Endodermal cell (in vitro differentiated cells): ENCODE results near the gene WASHC4. TPM values are rescaled to one million over a fixed set of nuclear protein-coding genes. Genes with fewer than 3 reads are reported as not detected.

ENCODE experiments used
- DNase-seq: peaks from one replicate; pipeline ENCODE4 v3.0.0-alpha.2; 2017
- H3K27ac ChIP-seq: 2 replicates; pipeline ENCODE4 v1.5.1; 2013; ENCODE audit warnings: mild to moderate bottlenecking, low read depth, low read length, moderate library complexity
- H3K27me3 ChIP-seq: 2 replicates; pipeline ENCODE4 v1.6.1; 2013; ENCODE audit warnings: mild to moderate bottlenecking, low read length, moderate library complexity; ENCODE audit not compliant: insufficient read depth, control insufficient read depth, poor library complexity, severe bottlenecking
- H3K36me3 ChIP-seq: 2 replicates; pipeline ENCODE4 v1.7.0; 2013; ENCODE audit warnings: mild to moderate bottlenecking, low read length, moderate library complexity; ENCODE audit not compliant: control insufficient read depth, insufficient read depth
- H3K4me1 ChIP-seq: one replicate; pipeline ENCODE4 v1.7.0; 2013; ENCODE audit warnings: low read length; ENCODE audit not compliant: control insufficient read depth, insufficient read depth
- H3K4me3 ChIP-seq: 2 replicates; pipeline ENCODE4 v1.5.1; 2013; ENCODE audit warnings: mild to moderate bottlenecking, low read length, moderate library complexity
- H3K9ac ChIP-seq: 2 replicates; pipeline ENCODE4 v1.6.1; 2013; ENCODE audit warnings: mild to moderate bottlenecking, low read length, moderate library complexity; ENCODE audit not compliant: poor library complexity, severe bottlenecking; ENCODE audit errors: extremely low read depth
- H3K9me3 ChIP-seq: 2 replicates; pipeline ENCODE4 v1.6.1; 2013; ENCODE audit warnings: mild to moderate bottlenecking, low read length, moderate library complexity; ENCODE audit not compliant: control insufficient read depth
- H3K27ac Mint-ChIP-seq: 2 replicates; pipeline ENCODE4 v1.8.0; 2020; ENCODE audit warnings: mixed read lengths
- H3K27me3 Mint-ChIP-seq: 2 replicates; pipeline ENCODE4 v1.8.0; 2021; ENCODE audit warnings: mild to moderate bottlenecking, mixed read lengths; ENCODE audit not compliant: insufficient read depth
- H3K36me3 Mint-ChIP-seq: 2 replicates; pipeline ENCODE4 v1.8.0; 2020; ENCODE audit warnings: low read depth, mixed read lengths
- H3K4me1 Mint-ChIP-seq: 2 replicates; pipeline ENCODE4 v1.8.0; 2020; ENCODE audit warnings: mixed read lengths
- H3K4me3 Mint-ChIP-seq: 2 replicates; pipeline ENCODE4 v1.8.0; 2020; ENCODE audit warnings: mild to moderate bottlenecking, moderate library complexity, mixed read lengths
- H3K9me3 Mint-ChIP-seq: 2 replicates; pipeline ENCODE4 v1.8.0; 2020; ENCODE audit warnings: mild to moderate bottlenecking, mixed read lengths
- WGBS, 2 experiments: methylation state at CpG; one replicate each; pipeline versions ENCODE4 v1.1.5 to v1.1.7; 2013; ENCODE audit warnings: missing lambda C conversion rate in 2 of 2, mixed read lengths in 1 of 2; ENCODE audit not compliant: insufficient coverage in 1 of 2, insufficient read length in 1 of 2; 5-methylcytosine and 5-hydroxymethylcytosine counted together
- total RNA-seq, 2 donors: library from RNA; stranded (reverse); fragmentation: NEBNext Ultra II Directional in 1 of 2; extraction: Animal tissue kit (Norgen Biotek cat#: 25700) in 1 of 2; gene quantifications; 2 replicates in 1 of 2; 3 replicates in 1 of 2; pipeline ENCODE4 v1.2.1, GENCODE V29; 2021
- TF ChIP-seq, protein P1 (sequence below): fragments of 200-600 bp; sonication (generic); conservative IDR thresholded peaks from 2 replicates; pipeline ENCODE4 v1.5.0; 2021; ENCODE audit warnings: antibody characterized with exemption, mild to moderate bottlenecking

The WASHC4 gene
- total RNA-seq, 2 donors from 2014 or later, result 39.7 to 40.6 TPM

DNA sequence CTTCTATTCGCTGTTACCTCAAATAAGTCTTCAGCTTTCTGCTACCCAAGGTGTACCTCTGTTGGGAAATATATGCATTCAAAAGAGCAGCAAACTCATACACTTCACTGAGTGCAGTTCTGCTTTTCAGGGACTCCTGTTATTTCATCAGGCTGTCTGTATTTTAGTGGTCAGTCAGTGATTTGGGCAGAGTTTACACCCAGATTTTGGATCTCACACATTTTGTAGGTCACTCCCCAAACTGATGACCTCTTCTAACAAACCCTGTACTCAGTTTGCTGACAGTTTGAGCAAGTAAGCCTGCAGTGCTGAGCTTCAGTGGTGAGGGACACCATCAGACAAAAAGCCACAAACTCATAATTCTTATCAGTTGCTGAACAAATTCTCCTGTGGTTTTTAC lies 8.2 kb upstream of the WASHC4 start:
- Histone ChIP-seq H3K36me3 (no peaks in the 10 kb centered on the region), H3K27me3 (peaks cover 57% of the 10 kb centered on the region), H3K9ac (no peak overlapping the region), H3K9me3 (peaks cover 23% of the 10 kb centered on the region), H3K27ac (no peak overlapping the region), H3K4me1 (no peaks in the 10 kb centered on the region), H3K4me3 (no peak overlapping the region)
- Mint-ChIP-seq H3K9me3 (peaks cover 28% of the 10 kb centered on the region), H3K27me3 (peaks cover 31% of the 10 kb centered on the region), H3K4me3 (no peak overlapping the region), H3K4me1 (no peaks in the 10 kb centered on the region), H3K27ac (no peak overlapping the region), H3K36me3 (no peaks in the 10 kb centered on the region)
- DNase-seq, result no peak
- 100% methylated on average over 1 of the region's 1 CpG for WGBS, 2 experiments
- TF ChIP-seq, protein P1, sequence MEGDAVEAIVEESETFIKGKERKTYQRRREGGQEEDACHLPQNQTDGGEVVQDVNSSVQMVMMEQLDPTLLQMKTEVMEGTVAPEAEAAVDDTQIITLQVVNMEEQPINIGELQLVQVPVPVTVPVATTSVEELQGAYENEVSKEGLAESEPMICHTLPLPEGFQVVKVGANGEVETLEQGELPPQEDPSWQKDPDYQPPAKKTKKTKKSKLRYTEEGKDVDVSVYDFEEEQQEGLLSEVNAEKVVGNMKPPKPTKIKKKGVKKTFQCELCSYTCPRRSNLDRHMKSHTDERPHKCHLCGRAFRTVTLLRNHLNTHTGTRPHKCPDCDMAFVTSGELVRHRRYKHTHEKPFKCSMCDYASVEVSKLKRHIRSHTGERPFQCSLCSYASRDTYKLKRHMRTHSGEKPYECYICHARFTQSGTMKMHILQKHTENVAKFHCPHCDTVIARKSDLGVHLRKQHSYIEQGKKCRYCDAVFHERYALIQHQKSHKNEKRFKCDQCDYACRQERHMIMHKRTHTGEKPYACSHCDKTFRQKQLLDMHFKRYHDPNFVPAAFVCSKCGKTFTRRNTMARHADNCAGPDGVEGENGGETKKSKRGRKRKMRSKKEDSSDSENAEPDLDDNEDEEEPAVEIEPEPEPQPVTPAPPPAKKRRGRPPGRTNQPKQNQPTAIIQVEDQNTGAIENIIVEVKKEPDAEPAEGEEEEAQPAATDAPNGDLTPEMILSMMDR, result no peak

DNA sequence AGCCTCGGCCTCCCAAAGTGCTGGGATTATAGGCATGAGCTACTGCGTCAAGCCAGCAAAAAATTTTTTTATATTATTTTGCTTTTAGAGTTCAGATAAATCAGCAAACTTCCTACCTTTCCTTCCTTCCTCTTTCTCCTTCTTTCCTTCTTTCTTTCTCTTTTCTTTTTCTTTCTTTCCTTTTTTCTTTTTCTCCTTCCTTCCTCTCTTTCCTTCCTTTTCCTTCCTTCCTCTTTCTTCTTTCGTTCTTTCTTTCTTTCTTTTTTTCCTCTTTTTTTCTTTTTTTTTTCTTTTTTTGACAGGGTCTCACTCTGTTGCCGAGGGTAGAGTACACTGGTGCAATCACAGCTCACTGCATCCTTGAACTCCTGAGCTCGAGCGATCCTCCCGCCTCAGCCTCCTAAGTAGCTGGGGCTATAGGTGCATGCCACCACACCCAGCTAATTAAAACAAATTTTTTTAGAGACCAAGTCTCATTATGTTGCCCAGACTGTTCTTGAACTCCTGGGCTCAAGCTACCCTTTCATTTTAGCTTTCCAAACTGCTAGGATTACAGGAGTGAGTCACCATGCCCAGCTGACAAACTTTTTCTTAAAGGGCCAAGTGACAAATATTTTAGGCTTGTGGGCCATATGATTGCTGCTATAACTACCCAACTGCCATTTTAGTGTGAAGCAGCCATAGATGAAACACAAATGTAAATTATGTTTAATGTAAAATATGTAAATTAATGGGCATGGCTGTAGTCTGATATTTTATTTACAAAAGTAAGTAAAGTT lies 7.1 kb upstream of the WASHC4 start:
- H3K36me3 Mint-ChIP-seq, result no peaks in the 10 kb centered on the region
- DNase-seq, result no peak
- 85 to 93% methylated on average over 5 to 7 of the region's 7 CpGs for WGBS, 2 experiments
- no peaks in the 10 kb centered on the region for H3K4me1 ChIP-seq
- no peak overlapping the region for H3K27ac ChIP-seq
- H3K9me3 Mint-ChIP-seq, result peaks cover 19% of the 10 kb centered on the region
- H3K4me3 Mint-ChIP-seq, result no peak overlapping the region
- no peaks in the 10 kb centered on the region for H3K4me1 Mint-ChIP-seq
- no peak overlapping the region for H3K9ac ChIP-seq
- H3K27me3 ChIP-seq, result peaks cover 67% of the 10 kb centered on the region
- no peaks in the 10 kb centered on the region for H3K36me3 ChIP-seq
- peaks cover 18% of the 10 kb centered on the region for H3K9me3 ChIP-seq
- no peak overlapping the region for H3K27ac Mint-ChIP-seq
- H3K4me3 ChIP-seq, result no peak overlapping the region
- peaks cover 35% of the 10 kb centered on the region for H3K27me3 Mint-ChIP-seq
- TF ChIP-seq, protein P1, result no peak

DNA sequence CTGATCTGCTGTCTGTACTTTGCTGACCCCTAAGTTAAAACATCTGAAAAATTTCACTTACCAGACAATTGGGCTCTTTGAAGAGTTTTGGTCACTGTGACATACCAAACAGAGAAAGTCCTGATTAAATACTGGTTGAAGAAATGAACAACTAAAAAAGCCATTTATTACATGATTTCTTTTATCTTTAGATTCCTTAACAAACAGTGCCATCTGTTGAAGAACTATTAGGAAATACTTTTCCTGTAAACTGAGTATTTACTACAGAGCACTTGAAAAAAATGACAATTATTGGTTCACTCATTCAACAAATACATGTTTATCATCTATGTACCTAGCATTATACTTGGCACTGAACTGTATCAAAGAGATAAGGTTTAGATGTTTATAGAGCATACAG lies 6.5 kb upstream of the WASHC4 start:
- DNase-seq, result no peak
- H3K27me3 Mint-ChIP-seq, result peaks cover 35% of the 10 kb centered on the region
- H3K27ac ChIP-seq, result no peak overlapping the region
- TF ChIP-seq, protein P1, result no peak
- no peak overlapping the region for H3K4me3 Mint-ChIP-seq
- no peaks in the 10 kb centered on the region for H3K36me3 ChIP-seq
- no peak overlapping the region for H3K9ac ChIP-seq
- H3K9me3 ChIP-seq, result peaks cover 15% of the 10 kb centered on the region
- H3K27ac Mint-ChIP-seq, result no peak overlapping the region
- no peaks in the 10 kb centered on the region for H3K4me1 ChIP-seq
- H3K36me3 Mint-ChIP-seq, result no peaks in the 10 kb centered on the region
- peaks cover 15% of the 10 kb centered on the region for H3K9me3 Mint-ChIP-seq
- H3K4me1 Mint-ChIP-seq, result no peaks in the 10 kb centered on the region
- H3K27me3 ChIP-seq, result peaks cover 73% of the 10 kb centered on the region
- H3K4me3 ChIP-seq, result no peak overlapping the region
